B cell (primary cell): ENCODE data around the gene CPNE1. TPM values are rescaled to one million over a fixed set of nuclear protein-coding genes. Genes with fewer than 3 reads are reported as not detected.

Experiments used
- ATAC-seq: fragments of 200-7000 bp; cut with Tn5 transposase; one replicate; pipeline ENCODE4 v1.10.0; 2021; ENCODE audit warnings: low read depth, mild to moderate bottlenecking, moderate number of reproducible peaks, moderate library complexity
- CTCF ChIA-PET: fragments of 350-600 bp; sonication (Branson Sonifier 250); formaldehyde crosslinking; loops from one replicate; lab custom pipeline; 2021; ENCODE audit warnings: antibody characterized with exemption, inconsistent platforms; lab: Charles Lee
- POLR2A ChIA-PET: fragments of 350-600 bp; sonication (Branson Sonifier 250); formaldehyde crosslinking; loops from one replicate; lab custom pipeline; 2021; ENCODE audit warnings: antibody characterized with exemption; lab: Charles Lee
- DNase-seq: peaks from one replicate; pipeline ENCODE4 v3.0.0; 2013
- H2AFZ ChIP-seq: 2 replicates; pipeline ENCODE4 v1.6.1; 2012; ENCODE audit warnings: mild to moderate bottlenecking, low read depth, low read length; ENCODE audit not compliant: insufficient read depth, poor library complexity, severe bottlenecking
- H3K27ac ChIP-seq, 2 donors: 1 replicate in 1 of 2; 2 replicates in 1 of 2; pipeline ENCODE4 v1.5.1; 2012 to 2013; ENCODE audit warnings: low read length in 2 of 2, mild to moderate bottlenecking in 2 of 2, moderate library complexity in 1 of 2
- H3K27me3 ChIP-seq, 4 experiments: fragments of 200-600 bp in 1 of 4; sonication (generic) in 1 of 4; replicated peaks in 1 of 4; 1 replicate in 2 of 4; 2 replicates in 2 of 4; pipeline versions ENCODE4 v1.6.1 to v1.7.0; 2013 to 2016; ENCODE audit warnings: low read length in 3 of 4, mild to moderate bottlenecking in 2 of 4, mixed read lengths in 1 of 4, moderate library complexity in 1 of 4; ENCODE audit not compliant: insufficient read depth in 4 of 4, control insufficient read depth in 3 of 4; ENCODE audit errors: control extremely low read depth in 1 of 4
- H3K36me3 ChIP-seq, 2 experiments: replicated peaks in 1 of 2; 1 replicate in 1 of 2; 2 replicates in 1 of 2; pipeline versions ENCODE4 v1.6.1 to v1.7.1; 2013; ENCODE audit warnings: low read length in 1 of 2; ENCODE audit not compliant: insufficient read depth in 2 of 2, control insufficient read depth in 1 of 2; ENCODE audit errors: control extremely low read depth in 1 of 2, extremely low read depth in 1 of 2
- H3K4me1 ChIP-seq, 2 donors: fragments of 200-600 bp in 1 of 2; sonication (generic) in 1 of 2; 1 replicate in 1 of 2; 2 replicates in 1 of 2; pipeline versions ENCODE4 v1.5.1 to v1.6.1; 2013 to 2017; ENCODE audit warnings: low read length in 2 of 2; ENCODE audit not compliant: control insufficient read depth in 2 of 2, insufficient read depth in 2 of 2
- H3K4me2 ChIP-seq: replicated peaks from 2 replicates; pipeline ENCODE3; 2012; ENCODE audit warnings: mild to moderate bottlenecking, low read depth, low read length; ENCODE audit not compliant: poor library complexity, severe bottlenecking
- H3K4me3 ChIP-seq, 5 experiments: fragments of 200-600 bp in 1 of 5; sonication (generic) in 1 of 5; 1 replicate in 3 of 5; 2 replicates in 2 of 5; pipeline versions ENCODE4 v1.5.1 to v1.7.0; 2011 to 2016; ENCODE audit warnings: low read length in 4 of 5, mild to moderate bottlenecking in 4 of 5, low read depth in 2 of 5, control low read depth in 1 of 5, moderate library complexity in 1 of 5; ENCODE audit not compliant: insufficient read depth in 1 of 5; ENCODE audit errors: control extremely low read depth in 1 of 5, extremely low read depth in 1 of 5
- H3K79me2 ChIP-seq: fragments of 200-600 bp; sonication (generic); one replicate; pipeline ENCODE4 v1.6.0; 2016; ENCODE audit warnings: low read length; ENCODE audit not compliant: control insufficient read depth, insufficient read depth
- H3K9ac ChIP-seq: fragments of 200-600 bp; sonication (generic); 2 replicates; pipeline ENCODE4 v1.6.1; 2017; ENCODE audit warnings: mild to moderate bottlenecking, low read length, moderate library complexity
- H3K9me3 ChIP-seq, 3 donors: one replicate each; pipeline versions ENCODE4 v1.6.1 to v1.7.1; 2013; ENCODE audit warnings: low read length in 2 of 3; ENCODE audit not compliant: control insufficient read depth in 2 of 3, insufficient read depth in 1 of 3; ENCODE audit errors: control extremely low read depth in 1 of 3
- H4K20me1 ChIP-seq: 2 replicates; pipeline ENCODE4 v1.6.0; 2012; ENCODE audit warnings: mild to moderate bottlenecking, low read length; ENCODE audit not compliant: insufficient read depth, control insufficient read depth, poor library complexity, severe bottlenecking
- H3K27ac Mint-ChIP-seq: one replicate; pipeline ENCODE4 v1.8.0; 2021; ENCODE audit warnings: mixed read lengths
- H3K27me3 Mint-ChIP-seq: one replicate; pipeline ENCODE4 v1.8.0; 2021; ENCODE audit warnings: mixed read lengths
- H3K4me1 Mint-ChIP-seq: one replicate; pipeline ENCODE4 v1.8.0; 2021; ENCODE audit warnings: mixed read lengths
- H3K4me3 Mint-ChIP-seq: one replicate; pipeline ENCODE4 v1.8.0; 2021; ENCODE audit warnings: mixed read lengths
- H3K9me3 Mint-ChIP-seq: one replicate; pipeline ENCODE4 v1.8.0; 2022; ENCODE audit warnings: mixed read lengths; ENCODE audit not compliant: insufficient read depth
- CTCF ChIP-seq: fragments of 200-600 bp; IDR thresholded peaks from one replicate; pipeline ENCODE4 v1.8.0; 2022; ENCODE audit warnings: antibody characterized with exemption, mild to moderate bottlenecking
- EZH2 ChIP-seq: IDR thresholded peaks from 2 replicates; pipeline ENCODE4 v1.6.1; 2012; ENCODE audit warnings: borderline replicate concordance, low read depth, mild to moderate bottlenecking, moderate library complexity, low read length; ENCODE audit not compliant: insufficient read depth, poor library complexity, severe bottlenecking
- WGBS: methylation state at CpG from one replicate; pipeline ENCODE4 v1.1.5; 2013; ENCODE audit warnings: missing lambda C conversion rate; ENCODE audit not compliant: insufficient coverage; 5-methylcytosine and 5-hydroxymethylcytosine counted together
- intact Hi-C: fragments of 100-400 bp; cut with micrococcal nuclease; formaldehyde crosslinking; loops from one replicate; pipeline ENCODE4 v1.10.0; 2022
- polyA plus RNA-seq: library from polyadenylated mRNA; depleted of rRNA; stranded (reverse); fragments of >200 nt; gene quantifications from 2 replicates; pipeline ENCODE4 v1.2.3, GENCODE V29; 2012
- small RNA-seq: library from RNA; depleted of rRNA; stranded (forward); fragments of <200 nt; gene quantifications from one replicate; pipeline ENCODE3, GENCODE V24; 2012; ENCODE audit warnings: low replicate concordance, low read depth; ENCODE audit not compliant: insufficient read length
- total RNA-seq, 2 donors: library from RNA; stranded (reverse); fragments of 120-200 nt in 1 of 2; gene quantifications; 1 replicate in 1 of 2; 2 replicates in 1 of 2; pipeline versions ENCODE4 v1.2.3 to v1.2.4, GENCODE V29; 2013 to 2022

The CPNE1 gene
- total and polyA plus RNA-seq, 2 donors (not counting 1 experiment from before 2014, with no cell fraction given), result 321 to 323 TPM

DNA sequence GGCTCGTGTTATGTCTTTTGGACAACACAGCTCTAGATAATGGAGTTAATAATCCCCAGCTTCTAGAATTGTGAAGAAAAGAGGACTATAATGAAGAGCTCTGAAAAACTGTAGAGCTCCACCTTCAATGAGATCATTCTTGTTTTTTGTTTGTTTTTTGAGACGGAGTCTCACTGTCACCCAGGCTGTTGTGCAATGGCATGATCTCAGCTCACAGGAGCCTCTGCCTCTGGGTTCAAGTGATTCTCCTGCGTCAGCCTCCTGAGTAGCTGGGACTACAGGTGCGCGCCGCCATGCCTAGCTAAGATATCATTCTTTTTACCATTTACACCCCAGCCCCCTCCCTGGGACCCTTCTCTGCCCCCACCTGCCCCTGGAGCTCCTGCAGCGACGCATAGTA is 86.2 kb downstream of the CPNE1 start:
- intact Hi-C loops, result no loop called here
- Histone ChIP-seq H2AFZ (no peak overlapping the region), H3K36me3 (no peaks in the 10 kb centered on the region), H3K4me1 (no peaks in the 10 kb centered on the region), H4K20me1 (no peaks in the 10 kb centered on the region), H3K9me3 (peaks cover 0 to 19% (median 7%) of the 10 kb centered on the region in 3 donors), H3K27me3 (peaks cover 0 to 10% (median 0%) of the 10 kb centered on the region in 4 experiments), H3K9ac (no peak overlapping the region), H3K79me2 (no peaks in the 10 kb centered on the region), H3K27ac (no peak overlapping the region), H3K4me2 (no peak overlapping the region), H3K4me3 (no peak overlapping the region)
- no peak for ATAC-seq
- WGBS, result 100% methylated on average over 5 of the region's 8 CpGs
- Mint-ChIP-seq H3K27me3 (no peaks in the 10 kb centered on the region), H3K27ac (no peak overlapping the region), H3K4me3 (no peak overlapping the region), H3K4me1 (no peaks in the 10 kb centered on the region), H3K9me3 (peaks cover 4% of the 10 kb centered on the region)
- ChIA-PET POLR2A (no interaction called here), CTCF (interaction anchor here (1.2 to 1.6 kb wide), 2 partner anchors 40 to 115 kb away, joined by 3 to 4 read pairs; no protein-coding TSS in a partner anchor)
- TF ChIP-seq EZH2 (no peak), CTCF (no peak)
- no peak for DNase-seq

GRCh38 chr20:35576816-35577215 is 87.9 kb downstream of the CPNE1 start:
- Histone ChIP-seq H3K79me2 (no peaks in the 10 kb centered on the region), H3K9me3 (peaks cover 0 to 20% (median 4%) of the 10 kb centered on the region in 3 donors), H3K27me3 (peaks cover 0 to 9% (median 0%) of the 10 kb centered on the region in 4 experiments), H3K27ac (no peak overlapping the region), H3K4me1 (no peaks in the 10 kb centered on the region), H4K20me1 (no peaks in the 10 kb centered on the region), H3K9ac (no peak overlapping the region), H2AFZ (no peak overlapping the region), H3K4me2 (no peak overlapping the region), H3K36me3 (no peaks in the 10 kb centered on the region), H3K4me3 (no peak overlapping the region)
- ATAC-seq, result no peak
- CTCF ChIA-PET, result no interaction called here
- no peak for DNase-seq
- peaks cover 8% of the 10 kb centered on the region for H3K9me3 Mint-ChIP-seq
- TF ChIP-seq CTCF, result no peak
- TF ChIP-seq EZH2, result no peak
- 65% methylated on average over 2 of the region's 3 CpGs for WGBS
- POLR2A ChIA-PET, result no interaction called here
- no peak overlapping the region for H3K4me3 Mint-ChIP-seq
- intact Hi-C loops, result no loop called here
- H3K27me3 Mint-ChIP-seq, result no peaks in the 10 kb centered on the region
- no peaks in the 10 kb centered on the region for H3K4me1 Mint-ChIP-seq
- H3K27ac Mint-ChIP-seq, result no peak overlapping the region

Small RNA genes within 50 kb of the gene (small RNA-seq; reads per million reads assigned to genes)
- not detected for gene RNU6-759P
- gene RPL37P1, result not detected

Other genes with a start within 250 kb of the CPNE1 start
- not detected in 2 replicates for gene GDF5, start 226.7 kb downstream of the CPNE1 start, total RNA-seq
- gene GDF5, start 226.7 kb downstream of the CPNE1 start, polyA plus RNA-seq, result not detected in 2 replicates
- gene CEP250, start 209.3 kb downstream of the CPNE1 start, total RNA-seq, result 78.4 and 78.5 TPM in 2 replicates
- gene CEP250, start 209.3 kb downstream of the CPNE1 start, polyA plus RNA-seq, result 14.6 and 16.5 TPM in 2 replicates
- not detected in 2 replicates for gene C20orf173, start 135.2 kb downstream of the CPNE1 start, total RNA-seq
- not detected in 2 replicates for gene C20orf173, start 135.2 kb downstream of the CPNE1 start, polyA plus RNA-seq
- 167 and 191 TPM in 2 replicates for gene ERGIC3, start 122.8 kb downstream of the CPNE1 start, total RNA-seq
- 178 and 254 TPM in 2 replicates for gene ERGIC3, start 122.8 kb downstream of the CPNE1 start, polyA plus RNA-seq
- gene SPAG4, start 49.1 kb downstream of the CPNE1 start, total RNA-seq, result 4.7 and 5.7 TPM in 2 replicates
- gene SPAG4, start 49.1 kb downstream of the CPNE1 start, polyA plus RNA-seq, result 3.7 and 8.8 TPM in 2 replicates
- 144 and 145 TPM in 2 replicates for gene RBM12, start within 50 bp of the CPNE1 start, total RNA-seq
- 52.7 and 58.6 TPM in 2 replicates for gene RBM12, start within 50 bp of the CPNE1 start, polyA plus RNA-seq
- gene NFS1, start 34.5 kb upstream of the CPNE1 start, total RNA-seq, result 29.0 and 29.4 TPM in 2 replicates
- 24.7 and 30.6 TPM in 2 replicates for gene NFS1, start 34.5 kb upstream of the CPNE1 start, polyA plus RNA-seq
- gene ROMO1, start 34.5 kb upstream of the CPNE1 start, total RNA-seq, result 33.2 and 38.1 TPM in 2 replicates
- 131 and 145 TPM in 2 replicates for gene ROMO1, start 34.5 kb upstream of the CPNE1 start, polyA plus RNA-seq
- gene RBM39, start 77.4 kb upstream of the CPNE1 start, total RNA-seq, result 689 and 698 TPM in 2 replicates
- 217 and 380 TPM in 2 replicates for gene RBM39, start 77.4 kb upstream of the CPNE1 start, polyA plus RNA-seq
- 92.3 and 101 TPM in 2 replicates for gene PHF20, start 107.1 kb upstream of the CPNE1 start, total RNA-seq
- 53.6 and 85.3 TPM in 2 replicates for gene PHF20, start 107.1 kb upstream of the CPNE1 start, polyA plus RNA-seq